Measurements from ENCODE around the gene FOXI3.

The FOXI3 gene

DNA sequence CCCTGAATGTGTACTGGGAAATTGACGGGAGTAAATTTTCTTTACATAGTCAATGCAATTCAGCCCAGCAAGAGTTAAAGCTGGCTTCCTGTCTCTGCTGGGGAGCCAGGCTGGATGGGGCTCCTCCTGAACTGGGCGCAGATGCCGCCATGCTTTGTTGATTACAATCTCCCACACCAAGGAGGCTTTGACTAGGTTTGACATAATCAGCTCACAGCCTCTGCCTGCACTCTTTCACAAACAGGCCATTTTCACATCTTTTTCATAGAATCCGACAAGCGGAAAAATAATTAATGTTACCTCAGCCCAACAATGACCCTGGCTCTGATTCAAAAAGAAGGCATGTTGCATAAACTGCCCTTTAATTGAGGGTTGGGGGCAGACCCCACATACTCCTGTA is 54.3 kb downstream of the FOXI3 start:
- Histone ChIP-seq H3K27me3 (replicated peaks; ENCODE audit: control insufficient read depth, insufficient read depth, low read length) (no peaks in the 10 kb centered on the region; the same call in none of the 2 replicates), H3K4me3 (replicated peaks; ENCODE audit: low read depth, low read length) (no peak overlapping the region), H3K36me3 (ENCODE audit: control insufficient read depth, insufficient read depth, low read length) (no peaks in the 10 kb centered on the region)
- no peak for DNase-seq (ENCODE audit: extremely low read depth, insufficient read length)
- TF ChIP-seq CTCF (IDR thresholded peaks at IDR 0.05; ENCODE audit: insufficient read depth, low read length, poor library complexity, severe bottlenecking): no peak

Measured in GM06990 (cell line).